B cell (primary cell): ENCODE measurements around the gene NDUFAF7. TPM values are rescaled to one million over a fixed set of nuclear protein-coding genes. Genes with fewer than 3 reads are reported as not detected.

Experiments
- ATAC-seq: fragments of 200-7000 bp; cut with Tn5 transposase; one replicate; pipeline ENCODE4 v1.10.0; 2021; ENCODE audit warnings: low read depth, mild to moderate bottlenecking, moderate number of reproducible peaks, moderate library complexity
- CTCF ChIA-PET: fragments of 350-600 bp; sonication (Branson Sonifier 250); formaldehyde crosslinking; loops from one replicate; lab custom pipeline; 2021; ENCODE audit warnings: antibody characterized with exemption, inconsistent platforms; lab: Charles Lee
- POLR2A ChIA-PET: fragments of 350-600 bp; sonication (Branson Sonifier 250); formaldehyde crosslinking; loops from one replicate; lab custom pipeline; 2021; ENCODE audit warnings: antibody characterized with exemption; lab: Charles Lee
- DNase-seq: peaks from one replicate; pipeline ENCODE4 v3.0.0; 2013
- H2AFZ ChIP-seq: 2 replicates; pipeline ENCODE4 v1.6.1; 2012; ENCODE audit warnings: mild to moderate bottlenecking, low read depth, low read length; ENCODE audit not compliant: insufficient read depth, poor library complexity, severe bottlenecking
- H3K27ac ChIP-seq, 2 donors: 1 replicate in 1 of 2; 2 replicates in 1 of 2; pipeline ENCODE4 v1.5.1; 2012 to 2013; ENCODE audit warnings: low read length in 2 of 2, mild to moderate bottlenecking in 2 of 2, moderate library complexity in 1 of 2
- H3K27me3 ChIP-seq, 4 experiments: fragments of 200-600 bp in 1 of 4; sonication (generic) in 1 of 4; replicated peaks in 1 of 4; 1 replicate in 2 of 4; 2 replicates in 2 of 4; pipeline versions ENCODE4 v1.6.1 to v1.7.0; 2013 to 2016; ENCODE audit warnings: low read length in 3 of 4, mild to moderate bottlenecking in 2 of 4, mixed read lengths in 1 of 4, moderate library complexity in 1 of 4; ENCODE audit not compliant: insufficient read depth in 4 of 4, control insufficient read depth in 3 of 4; ENCODE audit errors: control extremely low read depth in 1 of 4
- H3K36me3 ChIP-seq, 2 experiments: replicated peaks in 1 of 2; 1 replicate in 1 of 2; 2 replicates in 1 of 2; pipeline versions ENCODE4 v1.6.1 to v1.7.1; 2013; ENCODE audit warnings: low read length in 1 of 2; ENCODE audit not compliant: insufficient read depth in 2 of 2, control insufficient read depth in 1 of 2; ENCODE audit errors: control extremely low read depth in 1 of 2, extremely low read depth in 1 of 2
- H3K4me1 ChIP-seq, 2 donors: fragments of 200-600 bp in 1 of 2; sonication (generic) in 1 of 2; 1 replicate in 1 of 2; 2 replicates in 1 of 2; pipeline versions ENCODE4 v1.5.1 to v1.6.1; 2013 to 2017; ENCODE audit warnings: low read length in 2 of 2; ENCODE audit not compliant: control insufficient read depth in 2 of 2, insufficient read depth in 2 of 2
- H3K4me2 ChIP-seq: replicated peaks from 2 replicates; pipeline ENCODE3; 2012; ENCODE audit warnings: mild to moderate bottlenecking, low read depth, low read length; ENCODE audit not compliant: poor library complexity, severe bottlenecking
- H3K4me3 ChIP-seq, 5 experiments: fragments of 200-600 bp in 1 of 5; sonication (generic) in 1 of 5; 1 replicate in 3 of 5; 2 replicates in 2 of 5; pipeline versions ENCODE4 v1.5.1 to v1.7.0; 2011 to 2016; ENCODE audit warnings: low read length in 4 of 5, mild to moderate bottlenecking in 4 of 5, low read depth in 2 of 5, control low read depth in 1 of 5, moderate library complexity in 1 of 5; ENCODE audit not compliant: insufficient read depth in 1 of 5; ENCODE audit errors: control extremely low read depth in 1 of 5, extremely low read depth in 1 of 5
- H3K79me2 ChIP-seq: fragments of 200-600 bp; sonication (generic); one replicate; pipeline ENCODE4 v1.6.0; 2016; ENCODE audit warnings: low read length; ENCODE audit not compliant: control insufficient read depth, insufficient read depth
- H3K9ac ChIP-seq: fragments of 200-600 bp; sonication (generic); 2 replicates; pipeline ENCODE4 v1.6.1; 2017; ENCODE audit warnings: mild to moderate bottlenecking, low read length, moderate library complexity
- H3K9me3 ChIP-seq, 3 donors: one replicate each; pipeline versions ENCODE4 v1.6.1 to v1.7.1; 2013; ENCODE audit warnings: low read length in 2 of 3; ENCODE audit not compliant: control insufficient read depth in 2 of 3, insufficient read depth in 1 of 3; ENCODE audit errors: control extremely low read depth in 1 of 3
- H4K20me1 ChIP-seq: 2 replicates; pipeline ENCODE4 v1.6.0; 2012; ENCODE audit warnings: mild to moderate bottlenecking, low read length; ENCODE audit not compliant: insufficient read depth, control insufficient read depth, poor library complexity, severe bottlenecking
- H3K27ac Mint-ChIP-seq: one replicate; pipeline ENCODE4 v1.8.0; 2021; ENCODE audit warnings: mixed read lengths
- H3K27me3 Mint-ChIP-seq: one replicate; pipeline ENCODE4 v1.8.0; 2021; ENCODE audit warnings: mixed read lengths
- H3K4me1 Mint-ChIP-seq: one replicate; pipeline ENCODE4 v1.8.0; 2021; ENCODE audit warnings: mixed read lengths
- H3K4me3 Mint-ChIP-seq: one replicate; pipeline ENCODE4 v1.8.0; 2021; ENCODE audit warnings: mixed read lengths
- H3K9me3 Mint-ChIP-seq: one replicate; pipeline ENCODE4 v1.8.0; 2022; ENCODE audit warnings: mixed read lengths; ENCODE audit not compliant: insufficient read depth
- EZH2 ChIP-seq: IDR thresholded peaks from 2 replicates; pipeline ENCODE4 v1.6.1; 2012; ENCODE audit warnings: borderline replicate concordance, low read depth, mild to moderate bottlenecking, moderate library complexity, low read length; ENCODE audit not compliant: insufficient read depth, poor library complexity, severe bottlenecking
- WGBS: methylation state at CpG from one replicate; pipeline ENCODE4 v1.1.5; 2013; ENCODE audit warnings: missing lambda C conversion rate; ENCODE audit not compliant: insufficient coverage; 5-methylcytosine and 5-hydroxymethylcytosine counted together
- intact Hi-C: fragments of 100-400 bp; cut with micrococcal nuclease; formaldehyde crosslinking; loops from one replicate; pipeline ENCODE4 v1.10.0; 2022
- polyA plus RNA-seq: library from polyadenylated mRNA; depleted of rRNA; stranded (reverse); fragments of >200 nt; gene quantifications from 2 replicates; pipeline ENCODE4 v1.2.3, GENCODE V29; 2012
- total RNA-seq, 2 donors: library from RNA; stranded (reverse); fragments of 120-200 nt in 1 of 2; gene quantifications; 1 replicate in 1 of 2; 2 replicates in 1 of 2; pipeline versions ENCODE4 v1.2.3 to v1.2.4, GENCODE V29; 2013 to 2022
- TF ChIP-seq, protein P1 (sequence below): fragments of 200-600 bp; IDR thresholded peaks from one replicate; pipeline ENCODE4 v1.8.0; 2022; ENCODE audit warnings: antibody characterized with exemption, mild to moderate bottlenecking

NDUFAF7 gene
- total and polyA plus RNA-seq, 2 donors (not counting 1 experiment from before 2014, with no cell fraction given), result 12.2 to 35.4 TPM

DNA sequence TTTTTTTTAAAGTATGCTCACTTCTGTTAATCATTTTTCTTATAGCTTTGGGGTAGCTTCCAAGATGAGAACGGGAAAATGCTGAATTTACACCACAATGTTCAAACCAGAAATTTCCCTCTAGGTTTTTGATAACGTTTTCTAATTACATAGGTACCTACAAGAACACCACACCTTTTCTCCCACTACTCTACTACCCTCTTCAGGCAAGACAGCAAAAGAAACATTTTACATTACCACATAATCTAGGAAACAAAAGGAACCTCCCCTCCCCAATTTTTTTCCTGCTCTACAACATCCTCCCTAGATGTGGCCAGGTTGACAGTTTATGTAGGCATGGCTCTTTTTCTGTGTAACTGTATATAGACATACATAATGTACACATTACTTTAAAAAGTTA lies 32.4 kb downstream of the NDUFAF7 start:
- TF ChIP-seq, protein P1, sequence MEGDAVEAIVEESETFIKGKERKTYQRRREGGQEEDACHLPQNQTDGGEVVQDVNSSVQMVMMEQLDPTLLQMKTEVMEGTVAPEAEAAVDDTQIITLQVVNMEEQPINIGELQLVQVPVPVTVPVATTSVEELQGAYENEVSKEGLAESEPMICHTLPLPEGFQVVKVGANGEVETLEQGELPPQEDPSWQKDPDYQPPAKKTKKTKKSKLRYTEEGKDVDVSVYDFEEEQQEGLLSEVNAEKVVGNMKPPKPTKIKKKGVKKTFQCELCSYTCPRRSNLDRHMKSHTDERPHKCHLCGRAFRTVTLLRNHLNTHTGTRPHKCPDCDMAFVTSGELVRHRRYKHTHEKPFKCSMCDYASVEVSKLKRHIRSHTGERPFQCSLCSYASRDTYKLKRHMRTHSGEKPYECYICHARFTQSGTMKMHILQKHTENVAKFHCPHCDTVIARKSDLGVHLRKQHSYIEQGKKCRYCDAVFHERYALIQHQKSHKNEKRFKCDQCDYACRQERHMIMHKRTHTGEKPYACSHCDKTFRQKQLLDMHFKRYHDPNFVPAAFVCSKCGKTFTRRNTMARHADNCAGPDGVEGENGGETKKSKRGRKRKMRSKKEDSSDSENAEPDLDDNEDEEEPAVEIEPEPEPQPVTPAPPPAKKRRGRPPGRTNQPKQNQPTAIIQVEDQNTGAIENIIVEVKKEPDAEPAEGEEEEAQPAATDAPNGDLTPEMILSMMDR, result no peak
- TF ChIP-seq EZH2, result no peak
- H3K27ac ChIP-seq, result no peak overlapping the region
- no peaks in the 10 kb centered on the region for H3K27me3 Mint-ChIP-seq
- no peak overlapping the region for H2AFZ ChIP-seq
- no peak overlapping the region for H3K4me2 ChIP-seq
- H3K4me1 Mint-ChIP-seq, result peaks cover 21% of the 10 kb centered on the region
- H4K20me1 ChIP-seq, result no peaks in the 10 kb centered on the region
- H3K4me3 Mint-ChIP-seq, result no peak overlapping the region
- ChIA-PET POLR2A (interaction anchor here (0.7 kb wide), 1 partner anchor 21 kb away, joined by 10 read pairs; no protein-coding TSS in a partner anchor), CTCF (interaction anchor here (1.2 kb wide), 1 partner anchor 95 kb away, joined by 4 read pairs; no protein-coding TSS in a partner anchor)
- no peaks in the 10 kb centered on the region for H3K79me2 ChIP-seq
- H3K36me3 ChIP-seq, result peaks cover 13 to 39% of the 10 kb centered on the region in 2 experiments
- no peaks in the 10 kb centered on the region for H3K27me3 ChIP-seq
- 88% methylated on average over 2 of the region's 2 CpGs for WGBS
- H3K4me3 ChIP-seq, result no peak overlapping the region
- H3K27ac Mint-ChIP-seq, result no peak overlapping the region
- H3K4me1 ChIP-seq, result peaks cover 10 to 14% of the 10 kb centered on the region in 2 donors
- no peaks in the 10 kb centered on the region for H3K9me3 Mint-ChIP-seq
- ATAC-seq (no peak), DNase-seq (no peak)
- H3K9me3 ChIP-seq, result no peaks in the 10 kb centered on the region
- H3K9ac ChIP-seq, result no peak overlapping the region
- intact Hi-C loops, result no loop called here

DNA sequence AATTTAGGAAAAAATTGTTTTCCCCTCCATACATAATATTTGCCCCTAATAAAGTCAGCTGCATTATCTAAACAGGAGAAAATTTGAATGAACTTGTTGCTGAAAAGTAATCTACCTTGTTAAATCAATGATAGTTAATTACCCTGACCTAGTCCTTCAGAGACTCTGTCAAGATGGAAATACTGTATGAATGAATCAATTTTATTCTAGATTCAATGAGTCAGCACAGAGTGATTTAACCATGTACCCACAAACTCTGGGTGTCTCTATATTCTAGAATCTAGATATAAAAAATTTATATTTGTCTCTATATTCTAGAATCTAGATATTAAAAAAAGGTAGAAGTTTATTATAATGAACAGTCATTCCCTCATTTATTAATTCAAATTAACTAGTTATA lies 36.2 kb downstream of the NDUFAF7 start:
- no peaks in the 10 kb centered on the region for H3K27me3 Mint-ChIP-seq
- H3K9me3 Mint-ChIP-seq, result no peaks in the 10 kb centered on the region
- no peak overlapping the region for H3K4me3 Mint-ChIP-seq
- Histone ChIP-seq H4K20me1 (no peaks in the 10 kb centered on the region), H3K9me3 (no peaks in the 10 kb centered on the region), H3K4me2 (no peak overlapping the region), H3K4me3 (no peak overlapping the region), H3K27me3 (no peaks in the 10 kb centered on the region), H3K36me3 (peaks cover 16 to 51% of the 10 kb centered on the region in 2 experiments), H2AFZ (no peak overlapping the region), H3K4me1 (peaks cover 2 to 7% of the 10 kb centered on the region in 2 donors), H3K27ac (no peak overlapping the region), H3K79me2 (no peaks in the 10 kb centered on the region), H3K9ac (no peak overlapping the region)
- H3K4me1 Mint-ChIP-seq, result peaks cover 12% of the 10 kb centered on the region
- intact Hi-C loops, result no loop called here
- DNase-seq, result no peak
- no peak overlapping the region for H3K27ac Mint-ChIP-seq
- CTCF ChIA-PET, result interaction anchor here (0.7 kb wide), 2 partner anchors 30 to 39 kb away, joined by 3 read pairs; no protein-coding TSS in a partner anchor
- POLR2A ChIA-PET, result no interaction called here
- ATAC-seq, result no peak
- TF ChIP-seq EZH2, result no peak
- TF ChIP-seq, protein P1, result no peak
